NCI-H2196 treated with DMSO at 0.1 percent for 48 hours (cell line): ENCODE results near the gene COL6A6.
"Not testable (repeated sequence)": the region's sequence is repeated elsewhere in the genome, so short reads cannot be mapped to it uniquely, and the experiment has no call there.

Experiments
- DNase-seq: peaks from one replicate; lab custom pipeline; 2025; ENCODE audit not compliant: unreplicated experiment; lab: John Stamatoyannopoulos, UW

The COL6A6 gene

GRCh38 chr3:130537673-130538304 lies 20.8 kb downstream of the COL6A6 start:
- no peak for DNase-seq

GRCh38 chr3:130539005-130539404 lies 22.0 kb downstream of the COL6A6 start:
- no peak for DNase-seq

- no peak for DNase-seq
These were observed 26.3 kb downstream of the COL6A6 start for GRCh38 chr3:130543322-130543721.

GRCh38 chr3:130546920-130547679 lies 30.1 kb downstream of the COL6A6 start:
- no peak for DNase-seq

GRCh38 chr3:130547680-130548065 lies 30.7 kb downstream of the COL6A6 start:
- DNase-seq = not testable (repeated sequence)

GRCh38 chr3:130548356-130548755 lies 31.4 kb downstream of the COL6A6 start:
- no peak for DNase-seq

GRCh38 chr3:130557336-130558035 lies 40.5 kb downstream of the COL6A6 start:
- no peak for DNase-seq

- no peak for DNase-seq
These were observed 41.4 kb downstream of the COL6A6 start for GRCh38 chr3:130558366-130558765.

GRCh38 chr3:130565224-130565623 lies 48.2 kb downstream of the COL6A6 start:
- no peak for DNase-seq
